Loucy (cell line): ENCODE results near the gene NRXN3.

Experiments
- H2AFZ ChIP-seq: fragments of 200-600 bp; sonication (generic); 2 replicates; pipeline ENCODE4 v1.6.0; 2016; ENCODE audit warnings: antibody characterized with exemption, mild to moderate bottlenecking, low read length, moderate library complexity
- H3F3A ChIP-seq: fragments of 200-600 bp; 2 replicates; pipeline ENCODE4 v1.6.0; 2016; ENCODE audit warnings: antibody characterized with exemption, low read depth, mild to moderate bottlenecking
- H3K27me3 ChIP-seq: fragments of 200-600 bp; sonication (generic); 2 replicates; pipeline ENCODE4 v1.6.1; 2014; ENCODE audit warnings: low read length, mild to moderate bottlenecking; ENCODE audit not compliant: insufficient read depth, poor library complexity, severe bottlenecking
- H3K36me3 ChIP-seq: fragments of 200-600 bp; sonication (generic); 2 replicates; pipeline ENCODE4 v1.6.1; 2016; ENCODE audit warnings: low read length; ENCODE audit not compliant: insufficient read depth
- H3K4me1 ChIP-seq: fragments of 200-600 bp; sonication (generic); 2 replicates; pipeline ENCODE4 v1.5.1; 2014; ENCODE audit warnings: low read length, mild to moderate bottlenecking; ENCODE audit not compliant: insufficient read depth, poor library complexity, severe bottlenecking
- H3K4me2 ChIP-seq: fragments of 200-600 bp; sonication (generic); 2 replicates; pipeline ENCODE4 v1.6.0; 2014; ENCODE audit warnings: antibody characterized with exemption, low read length, low read depth, mild to moderate bottlenecking; ENCODE audit not compliant: poor library complexity, severe bottlenecking
- H3K4me3 ChIP-seq: fragments of 200-600 bp; sonication (generic); 2 replicates; pipeline ENCODE4 v1.5.1; 2014; ENCODE audit warnings: low read length, mild to moderate bottlenecking, mixed read lengths; ENCODE audit not compliant: poor library complexity, severe bottlenecking
- H3K79me2 ChIP-seq: fragments of 200-600 bp; sonication (generic); 2 replicates; pipeline ENCODE4 v1.6.1; 2014; ENCODE audit warnings: low read length; ENCODE audit not compliant: insufficient read depth
- H3K9ac ChIP-seq: fragments of 200-600 bp; sonication (generic); 2 replicates; pipeline ENCODE4 v1.6.0; 2014; ENCODE audit warnings: mild to moderate bottlenecking, low read depth, low read length, moderate library complexity; ENCODE audit not compliant: poor library complexity, severe bottlenecking
- H3K9me2 ChIP-seq: fragments of 200-600 bp; sonication (generic); replicated peaks from 2 replicates; pipeline ENCODE4 v1.6.1; 2016; ENCODE audit warnings: low read depth, low read length, mixed read lengths
- H3K9me3 ChIP-seq: fragments of 200-600 bp; sonication (generic); 2 replicates; pipeline ENCODE4 v1.6.1; 2014; ENCODE audit warnings: mild to moderate bottlenecking, antibody characterized with exemption, low read length, low read depth; ENCODE audit not compliant: insufficient read depth
- H4K20me1 ChIP-seq: fragments of 200-600 bp; sonication (generic); 2 replicates; pipeline ENCODE4 v1.6.0; 2014; ENCODE audit warnings: antibody characterized with exemption, low read length, mild to moderate bottlenecking; ENCODE audit not compliant: insufficient read depth, poor library complexity, severe bottlenecking
- CTCF ChIP-seq: fragments of 200-600 bp; sonication (generic); conservative IDR thresholded peaks from 2 replicates; pipeline ENCODE4 v1.5.1; 2014; ENCODE audit warnings: mild to moderate bottlenecking, antibody characterized with exemption, low read length
- EZH2phosphoT487 ChIP-seq: fragments of 200-600 bp; IDR thresholded peaks from 2 replicates; pipeline ENCODE4 v1.6.1; 2018; ENCODE audit warnings: antibody characterized with exemption, mild to moderate bottlenecking, moderate library complexity, borderline replicate concordance

Gene NRXN3

GRCh38 chr14:79552778-79553177 lies 1382.6 kb downstream of the NRXN3 start:
- Histone ChIP-seq H3F3A (no peaks in the 10 kb centered on the region), H3K9ac (no peak overlapping the region), H3K4me2 (no peak overlapping the region), H3K27me3 (no peaks in the 10 kb centered on the region), H3K9me2 (no peaks in the 10 kb centered on the region), H3K9me3 (no peaks in the 10 kb centered on the region), H4K20me1 (no peaks in the 10 kb centered on the region), H3K4me3 (no peak overlapping the region), H3K79me2 (no peaks in the 10 kb centered on the region), H3K4me1 (no peaks in the 10 kb centered on the region), H2AFZ (no peak overlapping the region), H3K36me3 (no peaks in the 10 kb centered on the region)
- TF ChIP-seq EZH2phosphoT487 = no peak
- TF ChIP-seq CTCF = no peak

- Histone ChIP-seq H3K36me3 (no peaks in the 10 kb centered on the region), H3K79me2 (no peaks in the 10 kb centered on the region), H3K4me2 (no peak overlapping the region), H3K4me1 (no peaks in the 10 kb centered on the region), H3K9me2 (no peaks in the 10 kb centered on the region), H3K9ac (no peak overlapping the region), H4K20me1 (no peaks in the 10 kb centered on the region), H2AFZ (no peak overlapping the region), H3F3A (no peaks in the 10 kb centered on the region), H3K4me3 (no peak overlapping the region), H3K27me3 (no peaks in the 10 kb centered on the region), H3K9me3 (no peaks in the 10 kb centered on the region)
- no peak for TF ChIP-seq CTCF
- TF ChIP-seq EZH2phosphoT487 = no peak
These were observed 1384.6 kb downstream of the NRXN3 start for GRCh38 chr14:79554816-79555215.

GRCh38 chr14:79555429-79555828 lies 1385.3 kb downstream of the NRXN3 start:
- Histone ChIP-seq H3K9me3 (no peaks in the 10 kb centered on the region), H3K4me1 (no peaks in the 10 kb centered on the region), H3K79me2 (no peaks in the 10 kb centered on the region)

More at GRCh38 chr14:79555429-79555828, 1385.3 kb downstream of the NRXN3 start:
- H3K36me3 ChIP-seq = no peaks in the 10 kb centered on the region
- H3K27me3 ChIP-seq = no peaks in the 10 kb centered on the region
- TF ChIP-seq CTCF (no peak), EZH2phosphoT487 (no peak)
- no peaks in the 10 kb centered on the region for H3F3A ChIP-seq
- no peaks in the 10 kb centered on the region for H4K20me1 ChIP-seq
- H3K9me2 ChIP-seq = no peaks in the 10 kb centered on the region
- H2AFZ ChIP-seq = no peak overlapping the region
- no peak overlapping the region for H3K9ac ChIP-seq
- H3K4me2 ChIP-seq = no peak overlapping the region
- no peak overlapping the region for H3K4me3 ChIP-seq
